ENCODE measurements around the gene NKX2-3. TPM values are rescaled to one million over a fixed set of nuclear protein-coding genes. Genes with fewer than 3 reads are reported as not detected.

The NKX2-3 gene
- total and polyA plus RNA-seq, 2 of the 8 experiments (the other 6 are each of a cell fraction or from before 2014, with no cell fraction given): not detected

GRCh38 chr10:99555371-99555770, 22.6 kb downstream of the NKX2-3 start (continued):
- no peak for TF ChIP-seq SIN3A (conservative IDR thresholded peaks at IDR 0.05 in 1 of 2, IDR thresholded peaks at IDR 0.05 in 1 of 2; ENCODE audit: low read depth in 1 of 2, low read length in 2 of 2)
- no peak for TF ChIP-seq RAD21 (IDR thresholded peaks at IDR 0.05 in 1 of 2, conservative IDR thresholded peaks at IDR 0.05 in 1 of 2; ENCODE audit: low read depth in 2 of 2, low read length in 2 of 2)
- no peak for TF ChIP-seq TAF7 (optimal IDR thresholded peaks at IDR 0.05; ENCODE audit: borderline replicate concordance, low read depth, low read length)
